Mesenchymal stem cell (in vitro differentiated cells and primary cell): Measurements from ENCODE around the gene DPEP2NB.
"Not testable (repeated sequence)": the region's sequence is repeated elsewhere in the genome, so short reads cannot be mapped to it uniquely, and the experiment has no call there.

Experiments
- DNase-seq: peaks from one replicate; pipeline ENCODE4 v3.0.0-alpha.2; 2013
- H2AFZ ChIP-seq: one replicate; pipeline ENCODE4 v1.6.1; 2013; ENCODE audit warnings: low read depth, mild to moderate bottlenecking, control low read depth, inconsistent platforms, low read length, moderate library complexity
- H2AK5ac ChIP-seq: 2 replicates; pipeline ENCODE4 v1.6.1; 2013; ENCODE audit warnings: low read length, moderate library complexity, mild to moderate bottlenecking, inconsistent platforms; ENCODE audit not compliant: severe bottlenecking
- H2BK120ac ChIP-seq: one replicate; pipeline ENCODE4 v1.6.1; 2013; ENCODE audit warnings: low read depth, mild to moderate bottlenecking, inconsistent platforms, low read length, moderate library complexity
- H2BK12ac ChIP-seq, 2 experiments: one replicate each; pipeline ENCODE4 v1.6.1; 2013; ENCODE audit warnings: inconsistent platforms in 2 of 2, low read length in 2 of 2, mild to moderate bottlenecking in 2 of 2, moderate library complexity in 2 of 2, control low read depth in 1 of 2
- H2BK15ac ChIP-seq: one replicate; pipeline ENCODE4 v1.6.1; 2013; ENCODE audit warnings: mild to moderate bottlenecking, low read depth, inconsistent platforms; ENCODE audit not compliant: poor library complexity, severe bottlenecking
- H2BK5ac ChIP-seq: 2 replicates; pipeline ENCODE4 v1.6.1; 2013; ENCODE audit warnings: low read depth, mild to moderate bottlenecking, low read length, control low read depth, inconsistent platforms; ENCODE audit not compliant: poor library complexity, severe bottlenecking
- H3K14ac ChIP-seq, 2 experiments: one replicate each; pipeline ENCODE4 v1.6.1; 2013; ENCODE audit warnings: inconsistent platforms in 2 of 2, low read length in 2 of 2, control low read depth in 1 of 2, mild to moderate bottlenecking in 1 of 2, moderate library complexity in 1 of 2
- H3K18ac ChIP-seq, 2 experiments: one replicate each; pipeline ENCODE4 v1.6.1; 2013; ENCODE audit warnings: inconsistent platforms in 2 of 2, low read length in 2 of 2, control low read depth in 1 of 2, low read depth in 1 of 2, mild to moderate bottlenecking in 1 of 2
- H3K23ac ChIP-seq, 2 experiments: one replicate each; pipeline ENCODE4 v1.6.1; 2013; ENCODE audit warnings: inconsistent platforms in 2 of 2, low read length in 2 of 2, mild to moderate bottlenecking in 2 of 2, moderate library complexity in 2 of 2, control low read depth in 1 of 2
- H3K27ac ChIP-seq: 2 replicates; pipeline ENCODE4 v1.5.1; 2013; ENCODE audit warnings: mild to moderate bottlenecking, moderate library complexity, low read length, control low read depth, inconsistent platforms; ENCODE audit not compliant: poor library complexity, severe bottlenecking
- H3K27me3 ChIP-seq, 2 experiments: 2 replicates each; pipeline versions ENCODE4 v1.6.1 to v1.7.0; 2013; ENCODE audit warnings: low read length in 2 of 2, mild to moderate bottlenecking in 2 of 2, moderate library complexity in 2 of 2, control low read depth in 1 of 2, inconsistent platforms in 1 of 2; ENCODE audit not compliant: control insufficient read depth in 1 of 2, insufficient read depth in 1 of 2
- H3K36me3 ChIP-seq, 2 experiments: 2 replicates each; pipeline versions ENCODE4 v1.6.1 to v1.7.0; 2013; ENCODE audit warnings: low read length in 2 of 2, control low read depth in 1 of 2, inconsistent platforms in 1 of 2, low read depth in 1 of 2, mild to moderate bottlenecking in 1 of 2; ENCODE audit not compliant: insufficient read depth in 2 of 2, control insufficient read depth in 1 of 2
- H3K4ac ChIP-seq, 2 experiments: one replicate each; pipeline ENCODE4 v1.6.1; 2013; ENCODE audit warnings: inconsistent platforms in 2 of 2, low read length in 2 of 2, mild to moderate bottlenecking in 2 of 2, moderate library complexity in 2 of 2, control low read depth in 1 of 2, low read depth in 1 of 2
- H3K4me1 ChIP-seq: 2 replicates; pipeline ENCODE4 v1.6.1; 2013; ENCODE audit warnings: low read depth, low read length, control low read depth; ENCODE audit not compliant: control insufficient read depth, insufficient read depth
- H3K4me2 ChIP-seq: 2 replicates; pipeline ENCODE4 v1.6.1; 2013; ENCODE audit warnings: low read length, mild to moderate bottlenecking, inconsistent platforms; ENCODE audit not compliant: poor library complexity, severe bottlenecking
- H3K4me3 ChIP-seq, 2 experiments: 2 replicates each; pipeline versions ENCODE4 v1.5.1 to v1.7.0; 2013; ENCODE audit warnings: low read length in 2 of 2, mild to moderate bottlenecking in 2 of 2, control low read depth in 1 of 2, low read depth in 1 of 2; ENCODE audit not compliant: insufficient read depth in 1 of 2
- H3K79me1 ChIP-seq: replicated peaks from 2 replicates; pipeline ENCODE4 v1.6.1; 2013; ENCODE audit warnings: mild to moderate bottlenecking, control low read depth, low read length, inconsistent platforms; ENCODE audit not compliant: poor library complexity, severe bottlenecking
- H3K9ac ChIP-seq: 2 replicates; pipeline ENCODE4 v1.7.0; 2013; ENCODE audit warnings: mild to moderate bottlenecking, low read length, moderate library complexity
- H3K9me3 ChIP-seq: 2 replicates; pipeline ENCODE4 v1.7.0; 2013; ENCODE audit warnings: mild to moderate bottlenecking, low read length; ENCODE audit not compliant: control insufficient read depth
- H4K8ac ChIP-seq: one replicate; pipeline ENCODE4 v1.6.1; 2013; ENCODE audit warnings: inconsistent platforms, mild to moderate bottlenecking, low read length, moderate library complexity
- H4K91ac ChIP-seq: one replicate; pipeline ENCODE4 v1.6.1; 2013; ENCODE audit warnings: mild to moderate bottlenecking, low read length, inconsistent platforms
- WGBS: methylation state at CpG from one replicate; pipeline ENCODE4 v1.1.7; 2013; ENCODE audit warnings: mixed read lengths; 5-methylcytosine and 5-hydroxymethylcytosine counted together

DPEP2NB gene

DNA sequence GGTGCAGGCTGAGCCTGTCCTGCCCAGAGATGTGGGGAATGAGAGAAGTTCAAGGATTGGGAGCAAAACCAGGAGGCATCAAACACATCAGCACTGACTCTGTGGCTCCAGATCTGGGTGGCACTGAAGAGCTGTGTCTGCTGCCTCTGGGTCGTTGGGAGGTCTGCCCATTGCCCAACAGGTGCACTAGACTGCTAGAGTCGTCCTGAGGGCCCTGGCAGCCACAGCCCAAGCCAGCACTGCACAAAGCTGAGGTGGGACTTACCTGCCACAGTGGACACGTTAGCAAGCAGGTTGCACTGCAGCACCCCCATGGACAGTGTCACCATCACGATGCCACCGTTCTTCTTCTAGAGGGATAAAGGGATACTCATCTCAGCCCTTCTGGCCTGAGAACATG lies 38.7 kb downstream of the DPEP2NB start:
- Histone ChIP-seq H4K91ac (no peak overlapping the region), H2BK5ac (no peak overlapping the region), H3K9ac (no peak overlapping the region), H3K79me1 (no peaks in the 10 kb centered on the region), H2BK120ac (no peak overlapping the region), H3K27ac (no peak overlapping the region), H3K4me3 (no peak overlapping the region), H2AFZ (no peak overlapping the region), H3K4me2 (no peak overlapping the region), H3K4ac (no peak overlapping the region), H3K9me3 (no peaks in the 10 kb centered on the region), H3K36me3 (no peaks in the 10 kb centered on the region), H3K14ac (no peak overlapping the region), H2BK12ac (no peak overlapping the region), H3K27me3 (peaks cover 32 to 47% of the 10 kb centered on the region in 2 experiments), H2AK5ac (no peak overlapping the region), H3K18ac (no peak overlapping the region), H4K8ac (no peak overlapping the region), H3K23ac (no peak overlapping the region), H3K4me1 (no peaks in the 10 kb centered on the region), H2BK15ac (no peak overlapping the region)
- WGBS: 67% methylated on average over 5 of the region's 5 CpGs
- no peak for DNase-seq

- no peak overlapping the region for H4K91ac ChIP-seq
- no peak overlapping the region for H4K8ac ChIP-seq
- no peak for DNase-seq
- H3K27ac ChIP-seq: no peak overlapping the region
- no peaks in the 10 kb centered on the region for H3K9me3 ChIP-seq
- H2BK12ac ChIP-seq: no peak overlapping the region
- H2BK120ac ChIP-seq: no peak overlapping the region
- H3K36me3 ChIP-seq: no peaks in the 10 kb centered on the region
- H2BK5ac ChIP-seq: no peak overlapping the region
- no peak overlapping the region for H3K4me3 ChIP-seq
- H3K23ac ChIP-seq: no peak overlapping the region
- H2AFZ ChIP-seq: no peak overlapping the region
- H3K4me1 ChIP-seq: no peaks in the 10 kb centered on the region
- peaks cover 32 to 47% of the 10 kb centered on the region in 2 experiments for H3K27me3 ChIP-seq
- H3K14ac ChIP-seq: no peak overlapping the region
- H3K4ac ChIP-seq: no peak overlapping the region
- no peak overlapping the region for H2BK15ac ChIP-seq
- H3K18ac ChIP-seq: no peak overlapping the region
- H2AK5ac ChIP-seq: no peak overlapping the region
- WGBS: 98% methylated on average over 2 of the region's 2 CpGs
- no peak overlapping the region for H3K9ac ChIP-seq
- no peak overlapping the region for H3K4me2 ChIP-seq
- H3K79me1 ChIP-seq: no peaks in the 10 kb centered on the region
These were observed 39.5 kb downstream of the DPEP2NB start for GRCh38 chr16:67976205-67976604.

DNA sequence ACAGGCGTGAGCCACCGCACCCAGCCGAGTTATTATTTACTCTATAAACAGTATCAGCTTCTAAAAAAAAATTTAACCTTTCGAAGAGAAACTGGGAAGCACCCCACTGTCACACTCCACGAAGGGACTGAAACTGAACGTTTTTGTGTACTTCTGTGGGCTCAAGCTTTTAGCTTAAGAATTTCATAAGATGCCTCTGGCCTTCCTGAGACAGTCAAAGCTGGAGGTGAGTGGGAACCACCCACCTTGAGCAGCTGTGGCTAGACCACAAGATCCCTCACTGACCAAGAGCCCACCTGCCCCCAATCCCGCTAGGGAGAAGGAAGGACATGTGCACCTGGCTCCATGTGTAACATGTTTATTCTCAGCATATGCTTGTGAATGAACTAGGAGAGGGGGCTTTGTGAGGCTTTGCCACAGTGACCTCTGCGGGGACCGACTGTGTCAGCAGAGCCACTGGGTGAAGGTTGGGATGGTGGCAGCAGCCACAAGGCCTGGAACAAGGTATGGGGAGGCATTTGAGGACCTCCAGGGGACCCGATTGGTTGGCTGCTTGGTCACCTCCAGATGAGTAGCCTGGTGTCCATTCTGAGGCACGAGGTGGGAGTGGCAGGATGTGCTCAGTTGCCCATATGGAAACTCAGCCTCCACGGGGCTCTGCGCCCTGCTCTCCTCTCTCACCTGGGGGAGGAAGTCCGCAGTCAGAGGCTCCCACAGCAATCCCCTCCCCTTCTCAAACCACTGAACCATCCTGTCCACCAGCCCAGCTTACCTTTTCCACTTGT lies 40.2 kb downstream of the DPEP2NB start:
- no peaks in the 10 kb centered on the region for H3K9me3 ChIP-seq
- 83% methylated on average over 14 of the region's 14 CpGs for WGBS
- no peak overlapping the region for H3K18ac ChIP-seq
- H3K27me3 ChIP-seq: peaks cover 32 to 47% of the 10 kb centered on the region in 2 experiments
- H3K79me1 ChIP-seq: no peaks in the 10 kb centered on the region
- H3K4me3 ChIP-seq: no peak overlapping the region
- no peak overlapping the region for H2AK5ac ChIP-seq
- H4K91ac ChIP-seq: no peak overlapping the region
- H2BK12ac ChIP-seq: no peak overlapping the region
- no peak overlapping the region for H4K8ac ChIP-seq
- no peak overlapping the region for H3K9ac ChIP-seq
- no peaks in the 10 kb centered on the region for H3K4me1 ChIP-seq
- DNase-seq: no peak
- no peak overlapping the region for H2BK15ac ChIP-seq
- H2BK5ac ChIP-seq: no peak overlapping the region
- H3K27ac ChIP-seq: no peak overlapping the region
- no peak overlapping the region for H3K23ac ChIP-seq
- H2AFZ ChIP-seq: no peak overlapping the region
- no peak overlapping the region for H3K4ac ChIP-seq
- no peak overlapping the region for H2BK120ac ChIP-seq
- H3K14ac ChIP-seq: no peak overlapping the region
- H3K36me3 ChIP-seq: no peaks in the 10 kb centered on the region
- no peak overlapping the region for H3K4me2 ChIP-seq

DNA sequence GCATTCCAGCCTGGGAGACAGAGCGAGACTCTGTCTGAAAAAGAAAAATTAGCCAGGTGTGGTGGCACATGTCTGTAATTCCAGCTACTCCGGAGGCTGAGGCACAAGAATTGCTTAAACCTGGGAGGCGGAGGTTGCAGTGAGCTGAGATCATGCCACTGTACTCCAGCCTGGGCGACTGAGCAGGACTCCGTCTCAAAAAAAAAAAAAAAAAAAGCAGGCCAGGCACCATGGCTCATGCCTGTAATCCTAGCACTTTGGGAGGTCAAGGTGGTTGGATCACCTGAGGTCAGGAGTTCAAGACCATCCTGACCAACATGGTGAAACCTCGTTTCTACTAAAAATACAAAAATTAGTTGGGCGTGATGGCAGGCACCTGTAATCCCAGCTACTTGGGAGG lies 43.4 kb downstream of the DPEP2NB start:
- H3K27ac ChIP-seq, H2AFZ ChIP-seq, H2BK12ac ChIP-seq, H3K4me2 ChIP-seq, H3K4me1 ChIP-seq, H3K18ac ChIP-seq, H3K23ac ChIP-seq, H2AK5ac ChIP-seq, H3K4me3 ChIP-seq, H3K79me1 ChIP-seq, H2BK5ac ChIP-seq, H2BK15ac ChIP-seq, H3K9me3 ChIP-seq, H3K14ac ChIP-seq, H3K4ac ChIP-seq, H3K36me3 ChIP-seq, DNase-seq, H3K9ac ChIP-seq, H4K91ac ChIP-seq, H4K8ac ChIP-seq, H2BK120ac ChIP-seq: not testable (repeated sequence)
- WGBS: 98% methylated on average over 6 of the region's 7 CpGs
- H3K27me3 ChIP-seq: peaks cover 17 to 21% of the 10 kb centered on the region in 2 experiments
